ENCODE measurements around the gene DIAPH1.

Gene DIAPH1

DNA sequence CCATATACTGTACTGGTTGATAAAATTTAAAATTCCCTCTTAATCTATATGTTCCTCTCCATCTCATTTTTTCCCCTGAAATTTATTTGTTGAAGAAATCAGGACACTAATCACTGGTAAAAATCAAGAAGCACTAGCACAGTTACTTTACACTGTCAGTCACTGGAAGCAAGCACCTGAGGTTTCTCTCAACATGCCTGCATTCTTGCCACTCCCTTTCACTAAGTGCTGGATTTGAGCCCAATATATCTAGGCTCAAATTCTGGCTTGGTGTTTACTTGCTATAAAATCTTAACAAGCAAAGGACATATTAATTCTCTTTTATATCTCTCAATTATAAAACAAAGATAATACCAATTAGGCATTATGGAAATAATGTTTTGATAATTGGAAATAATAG lies 58.6 kb downstream of the DIAPH1 start:
- DNase-seq: no peak

DNA sequence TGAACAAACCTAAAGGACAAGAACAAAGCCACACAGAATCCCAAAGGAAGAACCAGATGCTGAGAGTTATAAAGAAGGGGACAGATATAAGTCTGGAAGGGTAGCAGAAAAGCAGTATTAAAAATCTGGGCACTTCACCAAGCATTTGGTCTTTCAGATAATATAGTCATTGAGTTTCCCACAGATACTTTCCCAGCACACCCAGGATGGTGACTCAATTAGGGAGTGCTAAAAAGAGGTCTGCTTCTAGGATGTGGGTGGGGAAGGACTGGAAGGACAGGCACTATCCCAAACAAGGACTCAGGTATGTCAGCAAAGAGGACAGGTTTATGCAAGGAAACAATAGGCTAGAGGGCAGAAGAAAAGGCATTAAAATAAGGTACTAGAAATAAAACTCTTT lies 59.3 kb downstream of the DIAPH1 start:
- no peak for DNase-seq

DNA sequence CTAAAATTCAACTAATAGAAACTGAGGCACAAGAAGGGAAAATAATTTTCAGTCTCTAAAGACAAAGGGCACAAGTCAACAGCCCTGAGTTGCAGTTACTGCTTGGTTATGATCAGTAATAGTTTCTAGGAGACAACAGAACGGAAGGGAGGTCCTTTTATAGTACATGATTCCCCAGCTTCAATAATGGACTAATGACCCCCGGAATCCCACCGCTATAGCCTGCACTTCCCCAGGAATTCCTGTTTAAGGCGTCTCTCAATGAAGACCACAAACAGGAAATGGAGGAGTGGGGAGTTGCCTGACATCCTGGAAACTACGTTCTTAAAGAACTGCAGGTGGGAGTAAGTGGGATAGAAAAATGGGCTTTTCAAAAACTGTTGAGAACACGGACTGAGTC lies 60.6 kb downstream of the DIAPH1 start:
- DNase-seq: no peak

DNA sequence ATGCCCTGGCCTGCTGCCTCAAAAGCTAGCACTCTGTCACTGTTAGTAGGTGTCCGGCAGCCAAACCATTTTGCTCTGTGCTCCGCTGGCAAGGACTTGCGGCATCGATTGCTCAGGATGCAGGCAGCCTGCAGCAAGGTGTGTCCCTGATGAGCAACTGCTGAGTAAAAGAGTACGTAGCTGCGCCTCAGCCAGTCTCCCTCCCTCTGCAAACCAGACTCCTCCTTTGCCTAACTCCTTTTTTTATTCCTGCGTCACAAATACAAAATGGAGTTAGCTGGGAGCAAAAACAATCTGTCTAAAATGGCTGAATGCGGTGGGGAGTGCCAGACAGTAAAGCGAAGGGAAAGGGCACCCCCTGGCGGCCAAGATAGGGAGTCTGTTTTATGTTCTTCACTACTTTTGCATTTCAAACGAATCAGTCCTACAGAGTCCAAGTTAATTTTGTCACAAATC lies 61.1 kb downstream of the DIAPH1 start:
- DNase-seq: peak; percentile 84

DNA sequence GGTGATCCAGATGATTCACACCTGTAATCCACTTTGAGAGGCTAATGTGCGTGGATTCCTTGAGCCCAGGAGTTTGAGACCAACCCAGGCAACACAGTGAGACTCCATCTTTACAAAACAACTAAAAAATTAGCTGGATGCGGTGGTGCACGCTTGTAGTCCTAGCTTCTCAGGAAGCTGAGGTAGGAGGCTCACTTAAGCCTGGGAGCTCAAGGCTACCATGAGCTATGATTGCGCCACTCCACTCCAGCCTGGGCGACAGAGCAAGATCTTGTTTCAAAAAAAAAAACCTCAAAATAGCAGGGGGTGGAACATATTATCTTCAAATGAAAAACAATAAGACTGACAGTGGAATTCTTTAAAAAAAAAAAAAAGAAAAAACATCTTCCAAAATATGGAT lies 70.9 kb downstream of the DIAPH1 start:
- DNase-seq: no peak

DNA sequence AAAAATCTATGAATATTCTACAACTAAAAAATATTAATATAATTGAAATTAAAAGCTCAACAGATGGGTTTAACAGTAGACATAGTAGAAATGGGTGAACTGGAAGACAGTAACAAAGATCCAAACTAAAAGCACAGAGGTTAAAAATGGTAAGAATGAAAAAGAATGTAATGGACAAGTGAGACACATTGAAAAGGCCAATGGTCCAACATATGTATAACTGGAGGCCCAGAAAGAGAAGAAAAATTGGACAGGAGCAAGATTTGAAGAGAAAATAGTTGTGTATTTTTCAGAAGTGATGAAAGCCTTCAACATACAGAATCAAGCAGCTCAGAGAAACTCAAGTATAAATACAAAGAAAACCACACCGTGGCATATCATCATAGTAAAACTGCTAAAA lies 71.3 kb downstream of the DIAPH1 start:
- no peak for DNase-seq

DNA sequence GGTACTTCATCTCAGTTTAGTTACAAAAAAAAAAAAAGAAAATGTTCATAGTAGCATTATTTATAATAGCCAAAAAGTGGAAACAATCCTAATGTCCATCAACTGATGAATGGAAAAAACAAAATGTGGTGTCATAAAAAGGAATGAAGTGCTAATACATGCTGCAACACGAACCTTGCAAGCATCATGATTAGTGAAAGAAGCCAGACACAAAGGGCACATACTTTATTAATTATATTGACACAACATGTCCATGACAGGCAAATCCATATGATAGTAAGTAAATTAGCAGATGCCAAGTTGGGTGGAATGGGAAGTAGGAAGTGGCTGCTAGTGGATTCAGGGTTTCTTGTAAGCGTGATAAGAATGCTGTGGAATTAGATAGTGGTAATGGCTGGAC lies 75.7 kb downstream of the DIAPH1 start:
- no peak for DNase-seq

DNA sequence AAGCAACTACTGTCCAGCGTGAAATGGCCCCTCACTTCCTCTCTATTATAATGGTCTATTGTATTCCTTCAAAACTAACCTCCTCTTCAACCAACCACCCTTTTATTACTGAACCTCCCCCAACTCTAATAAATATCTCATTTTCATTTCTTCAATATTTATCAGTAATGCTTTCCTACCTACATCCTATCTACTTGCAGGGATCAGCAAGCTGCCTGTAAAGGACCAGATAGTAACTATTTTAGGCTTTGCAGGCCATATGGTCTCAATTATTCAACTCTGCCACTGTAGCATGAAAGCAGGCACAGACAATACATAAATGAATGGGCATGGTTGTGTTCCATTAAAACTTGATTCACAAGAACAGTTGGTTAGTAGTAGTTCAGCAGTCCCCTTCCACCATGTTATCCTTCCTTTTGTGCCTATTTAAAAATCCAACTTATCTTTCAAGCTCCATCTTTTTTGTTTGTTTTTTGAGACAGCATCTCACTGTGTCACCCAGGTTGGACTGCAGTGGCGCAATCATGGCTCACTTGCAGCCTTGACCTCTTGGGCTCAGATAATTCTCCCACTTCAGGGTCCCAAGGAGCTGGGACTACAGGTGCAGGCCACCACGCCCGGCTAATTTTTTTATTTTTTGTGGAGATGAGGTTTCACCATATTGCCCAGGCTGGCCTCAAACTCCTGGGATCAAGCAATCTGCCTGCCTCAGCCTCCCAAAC lies 84.1 kb downstream of the DIAPH1 start:
- no peak for DNase-seq

DNA sequence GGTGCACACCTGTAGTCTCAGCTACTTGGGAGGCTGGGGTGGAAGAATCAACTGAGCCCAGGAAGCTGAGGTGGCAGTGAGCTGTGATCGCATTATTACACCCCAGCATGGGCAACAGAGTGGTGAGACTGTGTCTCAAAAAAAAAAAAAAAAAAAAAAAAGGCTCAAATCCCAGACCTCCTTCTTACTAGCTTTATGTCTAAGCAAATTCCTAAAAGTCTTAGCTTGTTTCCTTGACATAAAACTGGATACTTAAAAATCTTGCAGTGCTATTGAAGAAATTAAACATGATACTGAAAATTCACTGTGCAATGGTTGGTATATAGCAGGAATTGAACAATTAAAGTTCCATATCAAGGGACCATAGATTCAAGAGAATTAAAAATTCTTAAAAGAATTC lies 84.9 kb downstream of the DIAPH1 start:
- no peak for DNase-seq

DNA sequence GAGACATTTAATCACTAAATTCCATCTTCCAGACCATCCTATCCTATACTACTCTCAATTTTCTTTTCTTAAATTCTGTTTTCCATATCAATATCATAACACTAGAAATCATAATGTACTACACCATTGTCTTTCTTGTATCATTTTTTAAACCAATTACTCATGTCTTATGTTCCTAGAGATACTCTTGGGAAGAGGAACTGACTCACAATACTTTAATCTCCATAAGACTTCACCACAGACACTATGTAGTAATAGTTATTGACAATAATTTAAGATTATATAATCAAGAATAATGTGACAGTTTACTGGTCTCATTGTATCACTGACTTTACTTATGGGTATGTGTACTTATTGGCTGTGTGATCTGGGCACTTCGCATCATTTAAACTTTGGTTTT lies 86.1 kb downstream of the DIAPH1 start:
- DNase-seq: no peak

DNA sequence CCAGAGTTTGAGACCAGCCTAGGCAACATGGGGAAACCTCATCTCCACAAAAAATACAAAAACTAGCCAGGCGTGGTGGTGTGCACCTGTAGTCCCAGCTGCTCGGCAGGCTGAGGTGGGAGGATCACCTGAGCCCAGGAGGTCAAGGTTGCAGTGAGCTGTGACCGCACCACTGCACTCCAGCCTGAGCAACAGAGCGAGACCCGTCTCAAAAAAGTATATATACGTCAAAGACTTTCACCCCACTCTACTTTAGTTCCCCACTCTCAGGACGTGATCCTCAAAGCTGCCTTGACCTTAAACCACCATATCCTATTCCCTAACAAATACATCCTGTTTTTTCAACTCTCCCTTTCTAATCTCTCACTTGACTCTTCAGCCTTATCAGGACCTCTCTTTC lies 88.9 kb downstream of the DIAPH1 start:
- no peak for DNase-seq

DNA sequence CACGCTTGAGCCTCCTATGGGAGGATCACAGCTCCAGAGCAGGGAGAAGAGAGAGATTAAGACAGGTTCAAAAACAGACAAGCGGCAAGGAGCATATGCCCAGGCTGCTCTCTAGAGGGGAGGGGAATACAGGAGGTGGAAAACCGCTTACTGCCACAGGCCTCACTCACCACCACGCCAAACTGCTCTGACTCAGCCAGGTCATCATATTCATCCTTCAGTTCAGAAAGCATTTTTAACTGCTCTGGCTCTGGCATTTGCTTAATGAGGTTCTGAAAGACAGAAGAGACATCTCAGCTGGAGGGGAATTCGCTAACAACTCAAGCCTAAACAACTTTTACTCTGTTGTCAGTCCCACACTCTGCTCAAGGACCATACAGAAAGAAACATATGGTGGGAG lies 89.8 kb downstream of the DIAPH1 start:
- DNase-seq: no peak

DNA sequence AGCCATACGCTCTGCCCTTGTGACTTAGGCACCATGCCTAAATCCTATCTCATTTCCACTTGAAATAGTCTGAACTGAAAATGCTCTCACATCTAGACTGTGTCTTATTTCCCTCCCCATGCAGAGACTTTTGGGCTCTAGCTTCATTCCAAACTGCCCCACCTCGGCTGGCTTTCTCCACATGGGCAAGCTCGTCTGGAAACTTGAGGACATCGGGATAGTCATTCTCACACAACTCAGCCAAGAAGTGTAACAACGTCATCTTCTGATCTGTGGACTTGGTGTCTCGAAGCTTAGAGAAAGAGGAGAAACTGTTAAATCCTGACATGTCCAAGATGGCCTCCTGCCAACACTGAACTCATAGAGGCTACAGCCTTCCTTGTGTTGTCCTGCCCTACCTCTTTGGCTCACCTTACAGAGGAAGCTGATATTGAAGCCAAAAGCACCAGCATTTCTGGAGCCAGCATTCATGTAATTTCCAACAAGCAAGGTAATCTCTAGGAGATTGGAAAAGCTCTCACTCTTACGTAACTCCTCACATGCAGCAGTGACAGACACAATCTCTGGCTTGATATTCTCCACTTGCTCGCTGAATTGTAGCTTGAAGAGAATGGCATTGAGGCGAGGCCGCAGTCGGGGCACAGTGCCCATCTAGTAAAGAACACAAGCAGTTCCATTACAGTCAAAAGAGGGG lies 90.4 kb downstream of the DIAPH1 start:
- no peak for DNase-seq

DNA sequence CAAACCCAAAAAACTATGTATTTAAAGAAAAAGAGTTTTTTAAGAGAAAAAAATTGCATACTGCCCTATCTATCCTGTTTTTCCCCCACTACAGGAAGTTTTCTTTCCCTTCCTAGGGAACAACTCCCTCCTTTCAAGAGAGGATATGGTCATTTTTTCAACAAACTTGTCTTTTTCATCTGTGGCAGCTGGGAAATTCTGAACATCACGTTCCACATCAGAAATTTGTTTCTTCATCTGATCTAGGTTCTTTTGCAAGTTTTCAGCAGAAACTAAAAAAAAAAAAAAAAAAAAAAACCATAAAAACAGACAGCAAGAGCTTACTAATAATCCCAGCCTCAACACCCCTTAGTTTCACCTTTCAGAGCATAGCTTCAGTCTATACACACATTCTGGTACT lies 91.4 kb downstream of the DIAPH1 start:
- DNase-seq: no peak

DNA sequence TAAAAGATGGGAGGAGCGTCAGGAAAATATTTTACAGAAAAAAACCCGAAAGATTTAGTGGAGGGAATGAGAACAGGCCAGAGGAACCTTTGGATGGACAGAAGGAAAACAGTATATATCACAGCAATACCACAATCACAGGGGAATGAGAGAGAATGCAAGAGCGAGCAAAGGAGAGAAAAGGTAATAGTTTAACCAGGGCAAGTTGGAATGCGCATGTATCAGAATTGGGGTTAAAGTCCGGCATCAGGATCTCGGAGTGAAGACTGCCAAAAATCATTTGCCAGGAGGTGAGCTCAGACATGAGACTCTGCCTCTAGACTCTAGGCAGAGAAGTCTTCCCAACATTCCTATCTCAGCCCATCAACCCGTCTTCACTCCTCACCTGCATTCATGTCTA lies 93.1 kb downstream of the DIAPH1 start:
- no peak for DNase-seq

DNA sequence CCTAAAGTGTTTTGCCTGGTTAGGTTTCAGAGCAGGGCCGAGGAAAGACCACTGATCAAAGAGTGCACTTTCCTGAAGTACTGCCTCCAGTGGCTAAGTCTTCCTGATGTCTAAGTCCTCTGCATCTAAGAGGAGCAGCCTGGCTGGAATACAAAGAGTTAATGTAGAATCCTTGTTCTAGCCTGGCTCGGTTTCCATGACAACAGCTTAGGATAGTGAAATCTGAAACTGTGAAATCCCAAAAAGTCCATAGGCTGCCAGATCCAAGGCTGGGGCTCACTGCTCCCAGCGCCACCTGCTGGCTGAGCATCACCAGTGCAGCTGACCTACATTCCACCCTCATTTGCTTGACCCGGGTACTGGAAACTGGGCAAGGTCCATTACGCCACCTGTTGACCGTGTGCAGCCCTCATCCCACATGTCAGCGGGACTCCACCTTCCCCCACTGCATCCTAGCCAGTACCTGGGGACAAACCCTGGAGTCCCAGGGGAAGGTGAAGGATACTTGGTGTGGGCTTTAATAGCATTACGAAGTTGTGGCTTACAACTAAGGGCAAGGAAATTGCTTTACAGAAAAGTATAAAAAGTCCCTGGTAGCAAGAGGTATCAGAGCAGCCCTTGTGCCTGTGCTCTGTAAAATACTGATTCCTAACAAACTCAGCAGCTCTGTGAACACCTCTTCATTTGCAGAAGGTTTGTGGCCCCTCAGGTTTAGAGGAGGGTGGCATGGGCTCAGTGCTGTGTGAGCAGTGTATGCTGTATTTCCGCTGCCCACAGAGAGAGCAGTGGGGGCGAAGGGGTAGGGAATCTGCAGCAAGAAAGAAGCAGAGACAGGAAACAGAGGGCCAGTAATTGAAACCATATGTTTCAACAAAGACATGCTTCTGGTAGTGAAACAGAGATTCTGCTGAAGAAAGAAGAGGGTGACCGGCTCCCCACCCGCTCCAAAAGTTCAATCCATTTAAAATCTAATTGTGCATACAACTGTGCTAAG lies 93.9 kb downstream of the DIAPH1 start:
- peak; percentile 65 for DNase-seq

DNA sequence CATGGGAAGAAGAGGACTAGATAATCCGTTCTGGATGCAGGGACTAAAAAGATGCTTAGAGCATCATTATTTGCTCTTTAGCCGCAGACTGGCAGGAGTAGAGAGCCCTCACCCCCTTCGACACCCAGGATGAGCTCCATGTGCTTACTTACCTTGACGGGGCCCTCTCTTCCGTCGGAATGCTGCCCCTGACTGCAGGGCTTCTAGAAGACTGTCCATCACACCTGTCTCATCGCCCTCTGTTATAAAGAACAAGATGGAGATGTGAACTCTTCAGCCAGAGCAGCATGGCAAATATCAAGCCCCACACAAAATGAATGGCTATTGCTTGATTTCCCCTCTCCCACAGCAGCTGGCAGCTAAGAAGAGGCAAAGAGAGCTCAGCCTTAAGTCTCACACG lies 94.8 kb downstream of the DIAPH1 start:
- DNase-seq: no peak

DNA sequence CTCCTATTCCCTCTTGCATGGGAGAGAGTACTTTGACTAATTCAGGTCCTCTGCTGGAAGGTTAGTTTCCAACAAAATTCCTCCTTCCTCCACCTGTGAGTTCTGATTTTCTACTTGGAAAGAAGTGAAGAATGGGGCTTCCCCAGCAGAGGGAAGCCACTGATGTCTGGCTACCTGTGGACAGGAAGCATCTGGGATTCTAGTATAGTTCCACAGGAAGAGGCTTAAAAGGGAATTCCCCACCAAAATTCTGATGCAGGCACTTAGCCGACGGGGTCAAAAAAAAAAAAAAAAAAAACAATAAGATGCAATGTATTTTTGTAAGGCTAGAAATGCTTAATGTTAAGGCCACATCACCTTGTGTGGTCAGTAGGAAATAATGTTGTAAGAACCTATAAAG lies 96.5 kb downstream of the DIAPH1 start:
- no peak for DNase-seq

DNA sequence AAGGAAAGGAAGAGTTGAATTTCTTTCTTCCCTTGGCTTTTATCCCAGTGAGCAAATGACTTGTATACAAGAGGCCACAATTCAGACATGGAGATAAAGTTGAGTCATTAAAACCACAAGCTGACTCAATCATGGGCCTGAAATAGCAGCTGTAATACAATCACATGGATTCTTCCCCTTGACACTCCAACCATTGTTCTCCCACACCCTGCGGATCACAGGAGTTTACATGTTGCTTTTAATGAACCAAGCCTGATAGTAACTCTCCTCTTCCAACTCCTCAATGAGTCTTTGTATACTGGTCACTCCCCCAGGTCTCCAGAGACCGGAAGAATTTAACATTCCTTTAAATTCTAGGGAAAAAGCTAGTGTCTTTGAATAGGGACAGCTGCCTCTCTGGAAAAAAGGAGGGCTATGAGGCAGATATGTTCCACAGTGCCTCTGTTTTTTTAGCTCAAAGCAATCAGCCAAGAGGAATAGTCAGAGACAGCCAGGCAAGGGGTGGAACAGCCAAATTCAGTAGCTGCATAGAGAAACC lies 97.5 kb downstream of the DIAPH1 start:
- DNase-seq: no peak

DNA sequence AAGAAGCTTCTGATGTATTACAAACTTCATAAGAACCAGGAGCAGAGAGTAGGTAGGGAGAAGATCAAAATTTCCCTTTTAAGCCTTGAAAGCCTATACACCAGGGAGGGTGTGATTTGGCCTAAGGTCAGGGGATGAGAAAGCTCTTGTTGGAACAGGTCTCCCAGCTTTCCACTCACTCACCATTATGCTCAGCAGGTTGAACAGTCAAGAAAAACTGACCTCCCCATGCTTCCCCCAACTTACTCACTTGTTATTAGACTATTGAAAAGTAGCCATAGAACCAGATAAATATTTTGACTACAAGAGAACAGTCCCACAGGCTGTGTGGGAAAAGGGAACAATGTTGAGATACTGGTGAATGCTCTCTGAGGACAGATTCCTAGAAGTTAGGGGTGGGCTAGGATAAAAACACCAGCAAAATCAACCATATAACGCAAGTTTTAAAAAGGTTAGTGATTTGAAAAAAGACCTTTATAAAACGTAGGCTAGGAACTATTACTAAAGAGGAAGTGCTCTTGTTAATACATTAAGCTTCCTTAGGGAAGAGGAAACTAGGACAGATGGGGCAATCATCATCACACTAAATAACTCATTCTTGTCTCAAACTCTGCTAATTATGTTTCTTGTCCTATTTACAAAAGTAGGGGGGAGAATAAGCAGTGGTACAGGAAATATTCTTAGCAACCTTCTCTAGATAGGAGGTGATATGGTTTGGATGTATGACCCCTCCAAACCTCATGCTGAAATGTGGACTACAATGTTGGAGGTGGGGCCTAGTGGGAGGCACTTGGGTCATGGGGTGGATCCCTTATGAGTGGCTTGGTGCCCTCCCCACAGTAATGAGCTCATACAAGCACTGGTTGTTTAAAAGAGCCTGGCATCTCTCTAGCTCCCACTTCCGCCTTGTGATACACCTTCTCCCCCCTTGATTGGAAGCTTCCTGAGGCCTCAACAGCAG lies 98.9 kb downstream of the DIAPH1 start:
- DNase-seq: no peak

DNA sequence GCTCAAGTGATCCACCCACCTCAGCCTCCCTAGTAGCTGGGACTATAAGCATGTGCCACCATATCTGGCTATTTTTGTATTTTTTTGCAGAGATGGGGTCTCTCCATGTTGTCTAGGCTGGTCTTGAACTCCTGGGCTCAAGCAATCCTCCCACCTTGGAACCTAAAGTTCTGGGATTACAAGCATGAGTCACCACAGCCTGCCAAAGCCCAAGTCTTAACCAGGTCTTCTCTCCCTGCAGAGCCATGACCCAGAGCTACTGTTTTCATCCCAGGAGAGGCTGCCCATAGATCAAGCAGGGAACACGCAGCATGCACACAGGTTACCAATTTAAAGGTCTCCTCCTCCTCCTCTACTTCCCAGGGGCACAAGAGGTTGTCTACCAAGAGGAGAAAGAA lies 100.2 kb downstream of the DIAPH1 start:
- DNase-seq: no peak

All from CD4-positive, alpha-beta T cell treated with Interleukin-17A for 1 hour (primary cell).